DOHH2 (cell line): Measurements from ENCODE around the gene TNNC1.

Source experiments
- H3F3A ChIP-seq: fragments of 200-600 bp; sonication (generic), shearing (Covaris generic); 2 replicates; pipeline ENCODE4 v1.6.0; 2016; ENCODE audit warnings: antibody characterized with exemption, mild to moderate bottlenecking; ENCODE audit not compliant: control insufficient read depth, insufficient read depth
- H3K27ac ChIP-seq: fragments of 200-600 bp; sonication (generic); 2 replicates; pipeline ENCODE4 v1.5.1; 2014; ENCODE audit warnings: low read depth, mild to moderate bottlenecking, low read length, moderate library complexity
- H3K27me3 ChIP-seq: fragments of 200-600 bp; sonication (generic); 2 replicates; pipeline ENCODE4 v1.6.1; 2014; ENCODE audit warnings: mild to moderate bottlenecking, low read length, mixed read lengths; ENCODE audit not compliant: control insufficient read depth
- H3K36me3 ChIP-seq: fragments of 200-600 bp; sonication (generic); 2 replicates; pipeline ENCODE4 v1.6.1; 2014; ENCODE audit warnings: mild to moderate bottlenecking, low read length, moderate library complexity, mixed read lengths; ENCODE audit not compliant: control insufficient read depth
- H3K4me1 ChIP-seq: fragments of 200-600 bp; sonication (generic); 2 replicates; pipeline ENCODE4 v1.6.1; 2014; ENCODE audit warnings: mild to moderate bottlenecking, low read length, mixed read lengths; ENCODE audit not compliant: control insufficient read depth
- H3K4me2 ChIP-seq: fragments of 200-600 bp; sonication (generic); 2 replicates; pipeline ENCODE4 v1.6.0; 2014; ENCODE audit warnings: mild to moderate bottlenecking, low read length, moderate library complexity
- H3K4me3 ChIP-seq: fragments of 200-600 bp; sonication (generic); 2 replicates; pipeline ENCODE4 v1.5.1; 2014; ENCODE audit warnings: mild to moderate bottlenecking, low read length, mixed read lengths
- H3K79me2 ChIP-seq: fragments of 200-600 bp; sonication (generic); 2 replicates; pipeline ENCODE4 v1.6.1; 2014; ENCODE audit warnings: mild to moderate bottlenecking, low read length, mixed read lengths; ENCODE audit not compliant: control insufficient read depth
- H3K9me2 ChIP-seq: fragments of 200-600 bp; sonication (generic); replicated peaks from 2 replicates; pipeline ENCODE4 v1.6.1; 2014; ENCODE audit warnings: mild to moderate bottlenecking, low read length, mixed read lengths; ENCODE audit not compliant: control insufficient read depth
- H3K9me3 ChIP-seq: fragments of 200-600 bp; sonication (generic); 2 replicates; pipeline ENCODE4 v1.6.1; 2014; ENCODE audit warnings: antibody characterized with exemption, low read length, mixed read lengths; ENCODE audit not compliant: control insufficient read depth, insufficient read depth
- H4K20me1 ChIP-seq: fragments of 200-600 bp; sonication (generic); 2 replicates; pipeline ENCODE4 v1.6.0; 2014; ENCODE audit warnings: low read depth, mild to moderate bottlenecking, antibody characterized with exemption, low read length, moderate library complexity; ENCODE audit not compliant: control insufficient read depth, insufficient read depth
- EZH2phosphoT487 ChIP-seq: fragments of 200-600 bp; sonication (generic); IDR thresholded peaks from 2 replicates; pipeline ENCODE4 v1.6.1; 2017; ENCODE audit warnings: borderline replicate concordance, mild to moderate bottlenecking, antibody characterized with exemption, low read length, moderate library complexity, mixed read lengths
- TF ChIP-seq, protein P1 (sequence below): fragments of 200-600 bp; sonication (generic); IDR thresholded peaks from one replicate; pipeline ENCODE4 v1.5.1; 2014; ENCODE audit warnings: antibody characterized with exemption, mild to moderate bottlenecking, low read depth, low read length; ENCODE audit not compliant: poor library complexity, severe bottlenecking

Gene TNNC1

DNA sequence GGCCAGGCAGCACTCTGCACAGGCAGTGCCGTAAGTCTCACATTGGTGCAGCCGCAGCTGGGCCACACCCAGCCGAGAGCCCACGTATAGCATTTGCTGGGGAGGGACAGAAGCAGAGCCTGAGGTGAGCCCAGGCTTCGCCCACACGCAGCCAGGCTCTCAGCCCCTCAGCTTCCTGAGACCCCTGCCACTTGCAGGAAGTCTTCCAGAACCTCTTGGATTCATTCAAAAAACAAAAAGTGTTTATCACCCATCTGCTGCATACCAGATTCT is 15.8 kb downstream of the TNNC1 start:
- H3K4me2 ChIP-seq, result no peak overlapping the region
- H3K9me2 ChIP-seq, result no peaks in the 10 kb centered on the region
- no peak for TF ChIP-seq EZH2phosphoT487
- TF ChIP-seq, protein P1, sequence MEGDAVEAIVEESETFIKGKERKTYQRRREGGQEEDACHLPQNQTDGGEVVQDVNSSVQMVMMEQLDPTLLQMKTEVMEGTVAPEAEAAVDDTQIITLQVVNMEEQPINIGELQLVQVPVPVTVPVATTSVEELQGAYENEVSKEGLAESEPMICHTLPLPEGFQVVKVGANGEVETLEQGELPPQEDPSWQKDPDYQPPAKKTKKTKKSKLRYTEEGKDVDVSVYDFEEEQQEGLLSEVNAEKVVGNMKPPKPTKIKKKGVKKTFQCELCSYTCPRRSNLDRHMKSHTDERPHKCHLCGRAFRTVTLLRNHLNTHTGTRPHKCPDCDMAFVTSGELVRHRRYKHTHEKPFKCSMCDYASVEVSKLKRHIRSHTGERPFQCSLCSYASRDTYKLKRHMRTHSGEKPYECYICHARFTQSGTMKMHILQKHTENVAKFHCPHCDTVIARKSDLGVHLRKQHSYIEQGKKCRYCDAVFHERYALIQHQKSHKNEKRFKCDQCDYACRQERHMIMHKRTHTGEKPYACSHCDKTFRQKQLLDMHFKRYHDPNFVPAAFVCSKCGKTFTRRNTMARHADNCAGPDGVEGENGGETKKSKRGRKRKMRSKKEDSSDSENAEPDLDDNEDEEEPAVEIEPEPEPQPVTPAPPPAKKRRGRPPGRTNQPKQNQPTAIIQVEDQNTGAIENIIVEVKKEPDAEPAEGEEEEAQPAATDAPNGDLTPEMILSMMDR, result no peak
- H3K79me2 ChIP-seq, result no peaks in the 10 kb centered on the region
- H3K9me3 ChIP-seq, result no peaks in the 10 kb centered on the region
- H4K20me1 ChIP-seq, result no peaks in the 10 kb centered on the region
- no peaks in the 10 kb centered on the region for H3K4me1 ChIP-seq
- no peak overlapping the region for H3K4me3 ChIP-seq
- H3K27ac ChIP-seq, result no peak overlapping the region
- H3K27me3 ChIP-seq, result peaks cover 12% of the 10 kb centered on the region; the same call in 1 of the 2 replicates
- H3K36me3 ChIP-seq, result no peaks in the 10 kb centered on the region
- no peaks in the 10 kb centered on the region for H3F3A ChIP-seq

DNA sequence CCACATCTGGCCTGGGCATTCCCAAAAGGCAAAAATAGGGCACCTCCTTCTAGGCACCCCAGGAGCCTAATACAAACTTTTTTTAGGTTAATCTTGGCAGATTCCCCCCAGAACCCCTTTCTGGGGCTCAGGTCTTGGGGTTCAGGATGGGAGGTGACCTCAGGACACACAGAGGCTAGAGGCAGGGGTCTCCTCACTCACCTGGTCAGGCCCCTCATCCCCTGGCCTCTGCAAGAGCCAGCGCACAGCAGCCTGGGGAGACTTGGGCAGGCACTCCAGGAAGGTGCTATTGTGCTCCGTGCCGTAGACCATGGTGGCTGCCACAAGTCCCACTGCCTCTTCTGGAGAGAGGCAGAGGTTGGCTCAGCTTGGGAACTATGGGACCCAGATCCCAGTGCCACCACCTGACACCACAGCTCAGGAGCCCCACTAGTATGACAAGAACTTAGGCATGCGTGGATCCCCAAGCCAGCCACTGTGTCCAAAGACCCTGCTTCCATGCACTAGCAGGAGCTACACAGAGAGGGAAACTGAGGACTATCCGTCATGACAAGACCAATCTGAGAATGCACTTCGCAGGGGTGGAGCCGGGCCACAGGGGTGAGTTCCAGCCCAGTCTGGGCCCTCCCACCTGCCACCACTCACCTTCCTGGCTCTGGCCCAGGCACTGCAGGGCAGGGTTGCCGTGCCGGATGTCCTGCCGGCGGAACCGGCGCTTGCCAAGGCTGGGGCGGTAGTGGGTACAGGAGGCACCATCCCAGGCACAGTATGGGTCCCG is 16.3 kb downstream of the TNNC1 start:
- no peak for TF ChIP-seq EZH2phosphoT487
- TF ChIP-seq, protein P1, result no peak
- H3K9me3 ChIP-seq, result no peaks in the 10 kb centered on the region
- no peaks in the 10 kb centered on the region for H3F3A ChIP-seq
- no peaks in the 10 kb centered on the region for H3K79me2 ChIP-seq
- H3K36me3 ChIP-seq, result no peaks in the 10 kb centered on the region
- no peak overlapping the region for H3K4me3 ChIP-seq
- no peak overlapping the region for H3K27ac ChIP-seq
- peaks cover 12% of the 10 kb centered on the region; the same call in 1 of the 2 replicates for H3K27me3 ChIP-seq
- no peaks in the 10 kb centered on the region for H3K9me2 ChIP-seq
- H3K4me2 ChIP-seq, result no peak overlapping the region
- no peaks in the 10 kb centered on the region for H4K20me1 ChIP-seq
- H3K4me1 ChIP-seq, result no peaks in the 10 kb centered on the region

DNA sequence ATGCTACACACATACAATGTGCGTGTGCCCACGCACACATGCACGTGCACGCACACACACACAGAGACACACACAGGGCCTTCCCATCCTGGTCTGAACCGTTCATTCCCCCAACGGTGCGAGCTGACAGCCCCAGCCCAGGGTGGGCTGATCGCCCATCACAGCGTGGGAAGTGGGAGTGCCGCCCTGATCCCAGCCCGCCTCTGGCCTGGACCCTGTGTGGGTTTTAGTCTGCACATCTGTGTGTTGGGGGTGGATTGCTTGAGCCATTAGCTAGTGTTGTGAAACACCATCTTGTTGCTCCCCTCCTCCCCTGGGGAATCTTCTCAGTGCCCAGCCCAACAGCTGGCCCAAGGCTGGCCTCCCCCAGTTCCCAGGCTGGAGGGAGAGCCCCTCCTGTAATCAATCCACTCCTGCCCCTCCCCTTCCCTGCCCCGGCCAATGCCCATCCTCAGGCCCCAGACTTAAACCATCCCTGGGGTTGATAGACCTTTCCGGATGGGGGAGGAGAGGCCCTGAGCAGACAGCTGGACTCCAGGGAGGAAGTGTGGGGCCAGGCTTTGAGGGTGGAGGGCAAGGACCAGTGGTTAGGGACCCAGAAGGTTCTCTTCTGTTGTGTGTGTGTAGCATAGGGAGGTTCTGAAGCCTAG is 17.2 kb downstream of the TNNC1 start:
- Histone ChIP-seq H3K27me3 (peaks cover 12% of the 10 kb centered on the region; the same call in 1 of the 2 replicates), H4K20me1 (no peaks in the 10 kb centered on the region), H3F3A (no peaks in the 10 kb centered on the region), H3K27ac (no peak overlapping the region), H3K4me2 (no peak overlapping the region), H3K4me1 (no peaks in the 10 kb centered on the region), H3K36me3 (no peaks in the 10 kb centered on the region), H3K9me2 (no peaks in the 10 kb centered on the region), H3K9me3 (no peaks in the 10 kb centered on the region), H3K79me2 (no peaks in the 10 kb centered on the region), H3K4me3 (no peak overlapping the region)
- TF ChIP-seq, protein P1, result no peak
- no peak for TF ChIP-seq EZH2phosphoT487
